ENCODE results near the gene DUOX2. TPM values are rescaled to one million over a fixed set of nuclear protein-coding genes. Genes with fewer than 3 reads are reported as not detected.

DUOX2 gene
- polyA plus RNA-seq, 1 donor from 2014 or later = not detected

GRCh38 chr15:45162771-45163507 lies 49.0 kb upstream of the DUOX2 start:
- H3K9ac ChIP-seq (ENCODE audit: low read length) = no peak overlapping the region

GRCh38 chr15:45161666-45162065 lies 47.7 kb upstream of the DUOX2 start:
- no peaks in the 10 kb centered on the region for H3K79me2 ChIP-seq (replicated peaks; ENCODE audit: insufficient read depth, low read length)
- no peak overlapping the region for H3K4me3 ChIP-seq (ENCODE audit: low read length)
- no peaks in the 10 kb centered on the region for H3K9me3 ChIP-seq (ENCODE audit: low read length)
- no peaks in the 10 kb centered on the region for H3K36me3 ChIP-seq (ENCODE audit: insufficient read depth, low read length)
- no peak for TF ChIP-seq CTCF (IDR thresholded peaks at IDR 0.05; ENCODE audit: poor library complexity, severe bottlenecking)
- no peak for TF ChIP-seq SMC3 (conservative IDR thresholded peaks at IDR 0.05; ENCODE audit: poor library complexity)
- TF ChIP-seq EP300 (conservative IDR thresholded peaks at IDR 0.05; ENCODE audit: poor library complexity, severe bottlenecking) = no peak
- TF ChIP-seq MXI1 (conservative IDR thresholded peaks at IDR 0.05; ENCODE audit: poor library complexity, severe bottlenecking) = no peak
- no peak for TF ChIP-seq REST (IDR thresholded peaks at IDR 0.05; ENCODE audit: borderline replicate concordance)
- TF ChIP-seq RAD21 (conservative IDR thresholded peaks at IDR 0.05) = no peak
- no peak for TF ChIP-seq POLR2AphosphoS5 (IDR thresholded peaks at IDR 0.05)
- TF ChIP-seq TAF1 (IDR thresholded peaks at IDR 0.05; ENCODE audit: low read depth) = no peak
- no peak overlapping the region for H3K27ac ChIP-seq (ENCODE audit: low read length)
- H4K20me1 ChIP-seq (ENCODE audit: insufficient read depth) = no peaks in the 10 kb centered on the region
- no peaks in the 10 kb centered on the region for H3F3A ChIP-seq (ENCODE audit: insufficient read depth, low read length, poor library complexity, severe bottlenecking)
- no peaks in the 10 kb centered on the region for H3K27me3 ChIP-seq (ENCODE audit: insufficient read depth, low read depth, low read length)
- H3K9me2 ChIP-seq (ENCODE audit: insufficient read depth, low read length) = no peaks in the 10 kb centered on the region
- no peak overlapping the region for H3K4me2 ChIP-seq (ENCODE audit: low read length)
- H2AFZ ChIP-seq (ENCODE audit: low read depth, low read length) = no peak overlapping the region
- no peak overlapping the region for H3K9ac ChIP-seq (ENCODE audit: low read length)

More at GRCh38 chr15:45162771-45163507, 49.0 kb upstream of the DUOX2 start:
- no peaks in the 10 kb centered on the region for H3K36me3 ChIP-seq (ENCODE audit: insufficient read depth, low read length)
- peak; percentile 70 for TF ChIP-seq CTCF (IDR thresholded peaks at IDR 0.05; ENCODE audit: poor library complexity, severe bottlenecking)
- no peak for TF ChIP-seq POLR2AphosphoS5 (IDR thresholded peaks at IDR 0.05)
- peak; percentile 69 for TF ChIP-seq SMC3 (conservative IDR thresholded peaks at IDR 0.05; ENCODE audit: poor library complexity)
- TF ChIP-seq EZH2 (IDR thresholded peaks at IDR 0.05; ENCODE audit: borderline replicate concordance, insufficient read depth, low read length, poor library complexity, severe bottlenecking) = no peak
- TF ChIP-seq RAD21 (conservative IDR thresholded peaks at IDR 0.05) = peak; percentile 75
- no peak for TF ChIP-seq MXI1 (conservative IDR thresholded peaks at IDR 0.05; ENCODE audit: poor library complexity, severe bottlenecking)
- H3K9me3 ChIP-seq (ENCODE audit: low read length) = no peaks in the 10 kb centered on the region
- no peaks in the 10 kb centered on the region for H3K79me2 ChIP-seq (replicated peaks; ENCODE audit: insufficient read depth, low read length)
- no peaks in the 10 kb centered on the region for H3K27me3 ChIP-seq (ENCODE audit: insufficient read depth, low read depth, low read length)
- no peaks in the 10 kb centered on the region for H3K9me2 ChIP-seq (ENCODE audit: insufficient read depth, low read length)
- no peak overlapping the region for H2AFZ ChIP-seq (ENCODE audit: low read depth, low read length)
- H3K27ac ChIP-seq (ENCODE audit: low read length) = no peak overlapping the region
- H3F3A ChIP-seq (ENCODE audit: insufficient read depth, low read length, poor library complexity, severe bottlenecking) = no peaks in the 10 kb centered on the region
- no peak overlapping the region for H3K4me3 ChIP-seq (ENCODE audit: low read length)
- H4K20me1 ChIP-seq (ENCODE audit: insufficient read depth) = no peaks in the 10 kb centered on the region
- H3K4me2 ChIP-seq (ENCODE audit: low read length) = no peak overlapping the region
